DND-41 (cell line): ENCODE data around the gene INO80D.

ENCODE experiments used
- ATAC-seq: fragments of 200-7000 bp; cut with Tn5 transposase; 3 replicates; pipeline ENCODE4 v1.9.1; 2021; ENCODE audit warnings: low read depth; ENCODE audit not compliant: insufficient read depth
- DNase-seq: peaks from one replicate; pipeline ENCODE4 v3.0.0-alpha.2; 2020
- H2AFZ ChIP-seq: 2 replicates; pipeline ENCODE4 v1.6.0; 2012; ENCODE audit warnings: low read depth, low read length
- H3K27ac ChIP-seq: 2 replicates; pipeline ENCODE4 v1.5.1; 2012; ENCODE audit warnings: low read length, inconsistent platforms
- H3K27me3 ChIP-seq: fragments of 200-600 bp; sonication (generic); 2 replicates; pipeline ENCODE4 v1.6.0; 2012; ENCODE audit warnings: low read length, mild to moderate bottlenecking, inconsistent platforms; ENCODE audit not compliant: insufficient read depth, poor library complexity
- H3K36me3 ChIP-seq: 2 replicates; pipeline ENCODE4 v1.5.1; 2012; ENCODE audit warnings: low read length, inconsistent platforms; ENCODE audit not compliant: insufficient read depth
- H3K4me1 ChIP-seq: 2 replicates; pipeline ENCODE4 v1.5.1; 2012; ENCODE audit warnings: mild to moderate bottlenecking, low read length; ENCODE audit not compliant: insufficient read depth
- H3K4me2 ChIP-seq: 2 replicates; pipeline ENCODE4 v1.6.0; 2012; ENCODE audit warnings: mild to moderate bottlenecking, moderate library complexity, low read length, inconsistent platforms; ENCODE audit not compliant: insufficient read depth
- H3K4me3 ChIP-seq, 2 experiments: fragments of 200-600 bp in 1 of 2; shearing (Covaris generic) in 1 of 2; 2 replicates each; pipeline ENCODE4 v1.5.1; 2012 to 2016; ENCODE audit warnings: inconsistent platforms in 2 of 2, low read length in 2 of 2, mild to moderate bottlenecking in 2 of 2, low read depth in 1 of 2, moderate library complexity in 1 of 2
- H3K79me2 ChIP-seq: 2 replicates; pipeline ENCODE4 v1.6.0; 2012; ENCODE audit warnings: low read length, inconsistent platforms; ENCODE audit not compliant: insufficient read depth
- H3K9ac ChIP-seq: 2 replicates; pipeline ENCODE4 v1.6.0; 2012; ENCODE audit warnings: low read depth, mild to moderate bottlenecking, inconsistent platforms, low read length, moderate library complexity
- H3K9me3 ChIP-seq: 2 replicates; pipeline ENCODE4 v1.5.1; 2012; ENCODE audit warnings: low read length, moderate library complexity, mild to moderate bottlenecking, inconsistent platforms; ENCODE audit not compliant: insufficient read depth, severe bottlenecking
- H4K20me1 ChIP-seq: 2 replicates; pipeline ENCODE4 v1.6.0; 2012; ENCODE audit warnings: low read length; ENCODE audit not compliant: insufficient read depth
- CTCF ChIP-seq: IDR thresholded peaks from 2 replicates; pipeline ENCODE4 v1.5.1; 2012; ENCODE audit warnings: borderline replicate concordance, low read length, moderate library complexity, mild to moderate bottlenecking; ENCODE audit not compliant: poor library complexity, severe bottlenecking; ENCODE audit errors: extremely low read depth
- EZH2 ChIP-seq: IDR thresholded peaks from 3 replicates; pipeline ENCODE4 v1.6.1; 2012; ENCODE audit warnings: borderline replicate concordance, low read depth, mild to moderate bottlenecking, moderate library complexity, low read length, inconsistent platforms; ENCODE audit not compliant: severe bottlenecking

INO80D gene

GRCh38 chr2:205976120-205976814 is 109.7 kb downstream of the INO80D start:
- Histone ChIP-seq H2AFZ (no peak overlapping the region), H3K27me3 (peaks cover 3% of the 10 kb centered on the region), H4K20me1 (no peaks in the 10 kb centered on the region), H3K36me3 (no peaks in the 10 kb centered on the region), H3K9me3 (no peaks in the 10 kb centered on the region), H3K9ac (no peak overlapping the region), H3K4me2 (no peak overlapping the region), H3K27ac (no peak overlapping the region), H3K79me2 (no peaks in the 10 kb centered on the region), H3K4me3 (no peak overlapping the region), H3K4me1 (no peaks in the 10 kb centered on the region)
- ATAC-seq, result no peak
- DNase-seq, result no peak
- TF ChIP-seq CTCF (no peak), EZH2 (no peak)

GRCh38 chr2:205975082-205975949 is 110.7 kb downstream of the INO80D start:
- DNase-seq, result no peak
- Histone ChIP-seq H3K36me3 (no peaks in the 10 kb centered on the region), H3K27ac (no peak overlapping the region), H4K20me1 (no peaks in the 10 kb centered on the region), H3K9ac (no peak overlapping the region), H3K9me3 (no peaks in the 10 kb centered on the region), H3K4me1 (no peaks in the 10 kb centered on the region), H3K79me2 (no peaks in the 10 kb centered on the region), H2AFZ (no peak overlapping the region), H3K27me3 (peaks cover 3% of the 10 kb centered on the region), H3K4me3 (no peak overlapping the region), H3K4me2 (no peak overlapping the region)
- no peak for TF ChIP-seq CTCF
- no peak for TF ChIP-seq EZH2
- ATAC-seq, result no peak

- peaks cover 3% of the 10 kb centered on the region for H3K27me3 ChIP-seq
- no peak for DNase-seq
- TF ChIP-seq CTCF (no peak), EZH2 (no peak)
- no peak overlapping the region for H2AFZ ChIP-seq
- no peaks in the 10 kb centered on the region for H3K4me1 ChIP-seq
- H3K4me3 ChIP-seq, result no peak overlapping the region
- H4K20me1 ChIP-seq, result no peaks in the 10 kb centered on the region
- no peaks in the 10 kb centered on the region for H3K36me3 ChIP-seq
- no peak overlapping the region for H3K27ac ChIP-seq
- no peak overlapping the region for H3K9ac ChIP-seq
- no peaks in the 10 kb centered on the region for H3K9me3 ChIP-seq
- ATAC-seq, result no peak
- H3K79me2 ChIP-seq, result no peaks in the 10 kb centered on the region
- no peak overlapping the region for H3K4me2 ChIP-seq
Measured at GRCh38 chr2:205972113-205972512, 113.9 kb downstream of the INO80D start.
